ENCODE data around the gene ZNRD2.
A peak's percentile ranks its signal among the peaks of the same experiment; 100 is the strongest.

Gene ZNRD2

GRCh38 chr11:65573391-65574079 is 3.3 kb downstream of the ZNRD2 start:
- no peak for DNase-seq (ENCODE audit: low read depth)

- DNase-seq (ENCODE audit: low read depth), result peak; percentile 74
Measured at GRCh38 chr11:65574109-65574810, 4.0 kb downstream of the ZNRD2 start.

- DNase-seq (ENCODE audit: low read depth), result no peak
Measured at GRCh38 chr11:65574811-65575567, 4.7 kb downstream of the ZNRD2 start.

GRCh38 chr11:65575568-65576231 is 5.4 kb downstream of the ZNRD2 start, which contains the start of gene EHBP1L1:
TSS of gene EHBP1L1 (plus strand) at chr11:65576053. CDS start at chr11:65576303, 250 bp downstream.
- peak; percentile 63 for DNase-seq (ENCODE audit: low read depth)

GRCh38 chr11:65576232-65576866 is 6.1 kb downstream of the ZNRD2 start:
- no peak for DNase-seq (ENCODE audit: low read depth)

- no peak for DNase-seq (ENCODE audit: low read depth)
Measured at GRCh38 chr11:65576867-65577755, 6.8 kb downstream of the ZNRD2 start.

GRCh38 chr11:65577756-65578109 is 7.5 kb downstream of the ZNRD2 start:
- DNase-seq (ENCODE audit: low read depth), result no peak

GRCh38 chr11:65578134-65578533 is 7.9 kb downstream of the ZNRD2 start:
- DNase-seq (ENCODE audit: low read depth), result no peak

- no peak for DNase-seq (ENCODE audit: low read depth)
Measured at GRCh38 chr11:65578667-65579066, 8.4 kb downstream of the ZNRD2 start.

GRCh38 chr11:65579291-65579690 is 9.0 kb downstream of the ZNRD2 start:
- DNase-seq (ENCODE audit: low read depth), result no peak

GRCh38 chr11:65580031-65580692 is 9.9 kb downstream of the ZNRD2 start:
- no peak for DNase-seq (ENCODE audit: low read depth)

- DNase-seq (ENCODE audit: low read depth), result no peak
Measured at GRCh38 chr11:65580756-65581155, 10.5 kb downstream of the ZNRD2 start.

GRCh38 chr11:65581928-65582327 is 11.7 kb downstream of the ZNRD2 start:
- no peak for DNase-seq (ENCODE audit: low read depth)

- DNase-seq (ENCODE audit: low read depth), result no peak
Measured at GRCh38 chr11:65583589-65583988, 13.3 kb downstream of the ZNRD2 start.

- no peak for DNase-seq (ENCODE audit: low read depth)
Measured at GRCh38 chr11:65584106-65584505, 13.8 kb downstream of the ZNRD2 start.

- no peak for DNase-seq (ENCODE audit: low read depth)
Measured at GRCh38 chr11:65584723-65585171, 14.5 kb downstream of the ZNRD2 start.

- no peak for DNase-seq (ENCODE audit: low read depth)
Measured at GRCh38 chr11:65585396-65586246, 15.3 kb downstream of the ZNRD2 start.

GRCh38 chr11:65586247-65586630 is 16.0 kb downstream of the ZNRD2 start:
- DNase-seq (ENCODE audit: low read depth), result no peak

- DNase-seq (ENCODE audit: low read depth), result no peak
Measured at GRCh38 chr11:65586676-65587075, 16.4 kb downstream of the ZNRD2 start.
